Mucosa of rectum (tissue), 2 donors: ENCODE measurements around the gene NKD1.

Experiments used
- H3K27ac ChIP-seq, 2 donors: one replicate each; pipeline ENCODE4 v1.7.0; 2013; ENCODE audit warnings: inconsistent platforms in 2 of 2, low read depth in 2 of 2, low read length in 2 of 2
- H3K27me3 ChIP-seq, 2 donors: one replicate each; pipeline ENCODE4 v1.7.0; 2013; ENCODE audit warnings: low read length in 2 of 2; ENCODE audit not compliant: control insufficient read depth in 2 of 2, insufficient read depth in 2 of 2
- H3K36me3 ChIP-seq, 2 donors: one replicate each; pipeline ENCODE4 v1.7.0; 2013; ENCODE audit warnings: low read length in 2 of 2; ENCODE audit not compliant: control insufficient read depth in 2 of 2, insufficient read depth in 2 of 2
- H3K4me1 ChIP-seq, 2 donors: one replicate each; pipeline ENCODE4 v1.7.0; 2013; ENCODE audit warnings: low read length in 2 of 2, mild to moderate bottlenecking in 1 of 2; ENCODE audit not compliant: control insufficient read depth in 2 of 2, insufficient read depth in 2 of 2
- H3K4me3 ChIP-seq, 2 donors: one replicate each; pipeline ENCODE4 v1.7.0; 2013; ENCODE audit warnings: low read length in 2 of 2
- H3K9ac ChIP-seq, 2 donors: one replicate each; pipeline ENCODE4 v1.7.0; 2013; ENCODE audit warnings: low read length in 2 of 2, low read depth in 1 of 2, mild to moderate bottlenecking in 1 of 2
- H3K9me3 ChIP-seq, 2 donors: one replicate each; pipeline ENCODE4 v1.7.0; 2013; ENCODE audit warnings: low read length in 2 of 2; ENCODE audit not compliant: control insufficient read depth in 2 of 2
- donor health status: healthy.
- donor health status: Normal muscosa, but diverticular disease.

The NKD1 gene

DNA sequence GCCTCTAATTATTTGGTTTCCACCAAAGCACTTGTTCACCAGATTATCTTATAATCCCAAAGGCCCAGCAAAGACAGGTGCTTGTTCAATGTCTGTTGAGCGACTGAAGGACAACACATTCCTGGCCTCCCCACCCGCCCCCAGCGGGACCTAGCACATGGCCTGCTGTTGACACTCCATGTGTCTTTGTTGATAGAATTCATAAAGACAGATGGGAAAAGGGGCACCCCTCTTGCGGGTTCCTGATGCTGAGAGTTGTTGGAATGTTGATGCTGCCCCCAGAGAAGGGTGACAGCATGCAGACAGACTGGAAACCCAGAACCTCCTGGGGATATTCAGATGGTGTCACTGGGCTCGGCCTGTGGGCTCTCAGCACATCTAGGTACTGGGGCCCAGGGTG lies 96.0 kb downstream of the NKD1 start:
- peaks cover 0 to 3% of the 10 kb centered on the region in 2 donors for H3K27me3 ChIP-seq
- H3K4me1 ChIP-seq, result no peaks in the 10 kb centered on the region
- no peak overlapping the region for H3K27ac ChIP-seq
- H3K9ac ChIP-seq, result no peak overlapping the region
- H3K36me3 ChIP-seq, result no peaks in the 10 kb centered on the region
- no peak overlapping the region for H3K4me3 ChIP-seq
- no peaks in the 10 kb centered on the region for H3K9me3 ChIP-seq

GRCh38 chr16:50644729-50645128 lies 96.5 kb downstream of the NKD1 start:
- no peaks in the 10 kb centered on the region for H3K36me3 ChIP-seq
- H3K4me1 ChIP-seq, result no peaks in the 10 kb centered on the region
- H3K27me3 ChIP-seq, result peaks cover 0 to 3% of the 10 kb centered on the region in 2 donors
- no peak overlapping the region for H3K27ac ChIP-seq
- no peak overlapping the region for H3K4me3 ChIP-seq
- H3K9me3 ChIP-seq, result no peaks in the 10 kb centered on the region
- H3K9ac ChIP-seq, result no peak overlapping the region

GRCh38 chr16:50645563-50646220 lies 97.5 kb downstream of the NKD1 start:
- no peak overlapping the region for H3K4me3 ChIP-seq
- no peak overlapping the region for H3K27ac ChIP-seq
- H3K9me3 ChIP-seq, result no peaks in the 10 kb centered on the region
- H3K9ac ChIP-seq, result no peak overlapping the region
- H3K36me3 ChIP-seq, result no peaks in the 10 kb centered on the region
- H3K4me1 ChIP-seq, result no peaks in the 10 kb centered on the region
- peaks cover 0 to 3% of the 10 kb centered on the region in 2 donors for H3K27me3 ChIP-seq

DNA sequence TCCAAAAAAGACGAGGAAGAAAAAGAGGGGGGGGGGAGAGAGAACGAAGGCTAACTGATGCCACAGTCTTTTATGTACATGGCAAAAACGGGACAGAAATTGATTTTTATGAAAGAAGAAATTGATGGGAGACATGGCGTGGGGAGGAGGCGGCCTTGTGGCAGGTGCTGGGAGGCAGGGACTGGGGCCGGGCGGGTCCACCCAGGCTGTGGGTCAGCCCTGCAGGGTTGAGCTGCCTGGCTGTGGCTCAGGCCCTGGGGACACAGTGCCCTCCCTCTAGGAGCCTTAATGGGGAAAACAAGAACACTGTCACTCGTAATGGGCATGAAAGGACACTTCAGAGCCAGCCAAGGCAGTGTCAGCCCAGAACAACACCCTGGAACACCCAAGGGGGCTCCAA lies 98.1 kb downstream of the NKD1 start:
- Histone ChIP-seq H3K36me3 (no peaks in the 10 kb centered on the region), H3K27me3 (peaks cover 0 to 3% of the 10 kb centered on the region in 2 donors), H3K4me1 (no peaks in the 10 kb centered on the region), H3K9ac (no peak overlapping the region), H3K9me3 (no peaks in the 10 kb centered on the region), H3K4me3 (no peak overlapping the region), H3K27ac (no peak overlapping the region)

GRCh38 chr16:50651835-50652438 lies 103.7 kb downstream of the NKD1 start:
- H3K27ac ChIP-seq, result no peak overlapping the region
- H3K27me3 ChIP-seq, result no peaks in the 10 kb centered on the region
- H3K4me3 ChIP-seq, result no peak overlapping the region
- no peaks in the 10 kb centered on the region for H3K9me3 ChIP-seq
- H3K36me3 ChIP-seq, result no peaks in the 10 kb centered on the region
- no peaks in the 10 kb centered on the region for H3K4me1 ChIP-seq
- H3K9ac ChIP-seq, result no peak overlapping the region

DNA sequence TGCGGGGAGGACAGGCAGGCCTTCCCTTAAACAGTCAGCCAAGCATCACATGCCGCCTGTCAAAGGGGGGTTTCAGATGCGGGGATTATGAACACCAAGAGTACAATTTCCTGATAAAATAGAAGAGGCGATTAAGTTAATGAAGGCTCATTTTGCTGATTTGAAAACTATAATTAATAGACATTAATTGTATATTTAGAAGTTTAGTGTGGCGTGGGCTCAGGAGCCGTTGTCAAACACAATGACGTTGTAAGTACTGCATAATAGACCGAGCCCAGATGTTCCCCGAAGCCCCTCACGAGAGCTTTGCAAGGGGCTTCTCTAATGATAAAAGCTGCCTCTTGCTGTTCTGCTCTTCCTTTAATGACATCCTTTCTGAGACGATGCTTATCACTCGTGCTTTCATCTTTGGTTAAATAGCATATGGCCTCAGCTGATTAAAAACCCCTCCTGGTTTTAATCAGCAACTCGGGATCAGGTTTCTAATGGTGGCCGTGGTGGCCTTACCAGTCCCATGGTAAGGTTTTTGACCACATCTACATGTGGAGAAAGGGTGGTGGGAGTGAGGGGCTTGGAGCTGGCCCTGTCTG lies 104.7 kb downstream of the NKD1 start:
- Histone ChIP-seq H3K27me3 (no peaks in the 10 kb centered on the region), H3K9ac (no peak overlapping the region), H3K4me1 (no peaks in the 10 kb centered on the region), H3K36me3 (no peaks in the 10 kb centered on the region), H3K27ac (no peak overlapping the region), H3K9me3 (no peaks in the 10 kb centered on the region), H3K4me3 (no peak overlapping the region)

DNA sequence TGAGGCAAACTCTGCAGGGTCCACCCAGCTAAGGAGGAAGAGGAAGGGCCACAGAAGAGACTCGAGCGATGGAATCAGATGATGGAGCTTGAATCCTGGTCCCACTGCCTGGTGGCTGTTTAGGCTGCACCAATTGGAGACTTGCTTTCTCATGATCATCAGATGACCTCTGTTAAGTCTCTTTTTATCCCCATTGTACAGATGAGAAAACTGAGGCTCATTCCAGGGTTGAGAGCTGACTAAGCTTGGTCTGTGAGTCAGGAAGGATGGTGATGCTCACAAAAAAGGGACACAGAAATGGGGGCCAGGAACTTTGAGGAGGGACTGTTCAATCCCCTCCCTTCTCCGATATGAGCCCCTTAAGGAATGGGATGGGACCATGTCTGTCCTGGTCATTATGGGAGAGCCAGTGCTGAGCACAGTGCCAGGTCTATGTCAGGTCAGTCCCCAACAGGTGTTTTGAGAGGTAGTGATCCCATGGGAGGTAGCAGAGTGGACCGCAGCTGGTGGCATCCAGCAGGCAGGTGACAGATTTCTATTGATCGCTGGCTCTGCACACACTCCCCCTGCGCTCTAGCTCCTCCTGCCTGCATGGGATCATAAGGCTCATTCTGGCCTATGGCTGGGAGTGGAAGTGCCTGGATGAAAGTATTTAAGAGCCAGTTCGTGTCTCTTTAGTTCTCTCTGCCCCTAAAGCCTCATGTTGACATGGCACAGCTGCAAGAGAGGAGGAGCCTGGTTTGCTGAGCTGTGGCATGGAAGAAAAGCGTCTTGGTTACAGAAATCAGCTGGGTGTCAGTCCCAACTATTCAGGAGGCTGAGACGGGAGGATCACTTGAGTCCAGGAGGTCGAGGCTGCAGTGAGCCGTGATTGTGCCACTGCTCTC lies 105.7 kb downstream of the NKD1 start:
- Histone ChIP-seq H3K9me3 (no peaks in the 10 kb centered on the region), H3K4me3 (no peak overlapping the region), H3K36me3 (no peaks in the 10 kb centered on the region), H3K27ac (no peak overlapping the region), H3K27me3 (no peaks in the 10 kb centered on the region), H3K4me1 (no peaks in the 10 kb centered on the region), H3K9ac (no peak overlapping the region)

GRCh38 chr16:50655558-50656055 lies 107.4 kb downstream of the NKD1 start:
- H3K36me3 ChIP-seq, result no peaks in the 10 kb centered on the region
- H3K9me3 ChIP-seq, result no peaks in the 10 kb centered on the region
- H3K4me1 ChIP-seq, result no peaks in the 10 kb centered on the region
- H3K9ac ChIP-seq, result no peak overlapping the region
- no peak overlapping the region for H3K27ac ChIP-seq
- no peak overlapping the region for H3K4me3 ChIP-seq
- no peaks in the 10 kb centered on the region for H3K27me3 ChIP-seq

DNA sequence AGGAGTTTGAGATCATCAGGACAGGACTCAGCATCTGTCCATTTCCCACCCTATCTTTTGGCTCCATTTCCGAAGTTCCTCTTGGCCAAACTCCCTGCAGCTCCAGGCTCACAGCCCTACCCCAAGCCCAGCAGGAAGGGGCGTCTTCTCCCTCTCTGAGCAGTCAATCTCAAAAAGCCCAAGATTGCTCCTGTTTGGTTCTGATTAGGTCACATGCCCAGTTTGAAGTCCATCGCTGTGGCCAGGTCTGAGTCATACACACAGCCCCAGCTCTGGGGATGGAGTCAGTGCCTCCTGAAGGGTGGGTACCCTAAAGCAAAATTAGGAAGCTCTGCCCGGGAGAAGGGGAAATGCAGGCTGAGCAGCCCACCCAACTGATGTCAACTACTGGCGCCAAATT lies 109.0 kb downstream of the NKD1 start:
- no peak overlapping the region for H3K4me3 ChIP-seq
- H3K9me3 ChIP-seq, result no peaks in the 10 kb centered on the region
- no peaks in the 10 kb centered on the region for H3K4me1 ChIP-seq
- no peaks in the 10 kb centered on the region for H3K27me3 ChIP-seq
- no peaks in the 10 kb centered on the region for H3K36me3 ChIP-seq
- no peak overlapping the region for H3K27ac ChIP-seq
- no peak overlapping the region for H3K9ac ChIP-seq

GRCh38 chr16:50659806-50660205 lies 111.6 kb downstream of the NKD1 start:
- H3K27ac ChIP-seq, result no peak overlapping the region
- H3K4me1 ChIP-seq, result no peaks in the 10 kb centered on the region
- H3K36me3 ChIP-seq, result no peaks in the 10 kb centered on the region
- H3K27me3 ChIP-seq, result no peaks in the 10 kb centered on the region
- H3K9me3 ChIP-seq, result no peaks in the 10 kb centered on the region
- H3K9ac ChIP-seq, result no peak overlapping the region
- H3K4me3 ChIP-seq, result no peak overlapping the region
